Trophoblast cell (in vitro differentiated cells and primary cell): Measurements from ENCODE around the gene RRAS.
A peak's percentile ranks its signal among the peaks of the same experiment; 100 is the strongest.

Experiments
- DNase-seq, 2 donors: peaks; one replicate each; pipeline ENCODE4 v3.0.0-alpha.2; 2016
- H2AFZ ChIP-seq: 2 replicates; pipeline ENCODE4 v1.6.1; 2013; ENCODE audit warnings: low read length, moderate library complexity, mild to moderate bottlenecking; ENCODE audit not compliant: insufficient read depth, poor library complexity
- H2AK5ac ChIP-seq: 2 replicates; pipeline ENCODE4 v1.6.1; 2013; ENCODE audit warnings: mild to moderate bottlenecking, low read length
- H2BK120ac ChIP-seq: 2 replicates; pipeline ENCODE4 v1.6.1; 2013; ENCODE audit warnings: low read length, mild to moderate bottlenecking, moderate library complexity; ENCODE audit not compliant: insufficient read depth, poor library complexity
- H2BK12ac ChIP-seq: 2 replicates; pipeline ENCODE4 v1.6.1; 2013; ENCODE audit warnings: mild to moderate bottlenecking, low read length, moderate library complexity
- H2BK5ac ChIP-seq: 2 replicates; pipeline ENCODE4 v1.6.1; 2013; ENCODE audit warnings: low read length, low read depth, moderate library complexity, mild to moderate bottlenecking; ENCODE audit not compliant: poor library complexity
- H3K14ac ChIP-seq: 2 replicates; pipeline ENCODE4 v1.6.1; 2013; ENCODE audit warnings: mild to moderate bottlenecking, low read length
- H3K18ac ChIP-seq: 2 replicates; pipeline ENCODE4 v1.6.1; 2013; ENCODE audit warnings: mild to moderate bottlenecking, low read length
- H3K23ac ChIP-seq: 2 replicates; pipeline ENCODE4 v1.6.1; 2013; ENCODE audit warnings: low read length
- H3K27ac ChIP-seq: 2 replicates; pipeline ENCODE4 v1.5.1; 2013; ENCODE audit warnings: low read depth, mild to moderate bottlenecking, inconsistent platforms, low read length, moderate library complexity
- H3K27me3 ChIP-seq: 2 replicates; pipeline ENCODE4 v1.6.1; 2013; ENCODE audit warnings: inconsistent platforms, mild to moderate bottlenecking, low read length, moderate library complexity; ENCODE audit not compliant: insufficient read depth
- H3K36me3 ChIP-seq, 2 experiments: 1 replicate in 1 of 2; 2 replicates in 1 of 2; pipeline ENCODE4 v1.6.1; 2013; ENCODE audit warnings: low read length in 2 of 2, mild to moderate bottlenecking in 2 of 2, moderate library complexity in 1 of 2; ENCODE audit not compliant: insufficient read depth in 2 of 2, control insufficient read depth in 1 of 2
- H3K4ac ChIP-seq: 2 replicates; pipeline ENCODE4 v1.6.1; 2013; ENCODE audit warnings: low read depth, mild to moderate bottlenecking, low read length, moderate library complexity
- H3K4me1 ChIP-seq, 2 experiments: 1 replicate in 1 of 2; 2 replicates in 1 of 2; pipeline ENCODE4 v1.6.1; 2013; ENCODE audit warnings: low read length in 2 of 2, mild to moderate bottlenecking in 2 of 2, moderate library complexity in 1 of 2; ENCODE audit not compliant: insufficient read depth in 2 of 2, control insufficient read depth in 1 of 2
- H3K4me2 ChIP-seq: 2 replicates; pipeline ENCODE4 v1.6.1; 2013; ENCODE audit warnings: inconsistent platforms, mild to moderate bottlenecking, low read length, moderate library complexity
- H3K4me3 ChIP-seq: 2 replicates; pipeline ENCODE4 v1.5.1; 2013; ENCODE audit warnings: mild to moderate bottlenecking, low read depth, low read length, inconsistent platforms
- H3K79me1 ChIP-seq: one replicate; pipeline ENCODE4 v1.6.1; 2013; ENCODE audit warnings: low read length
- H3K79me2 ChIP-seq: 2 replicates; pipeline ENCODE4 v1.6.1; 2013; ENCODE audit warnings: low read length, mild to moderate bottlenecking; ENCODE audit not compliant: control insufficient read depth, insufficient read depth, poor library complexity
- H3K9ac ChIP-seq: 2 replicates; pipeline ENCODE4 v1.6.1; 2013; ENCODE audit warnings: mild to moderate bottlenecking, low read length
- H3K9me3 ChIP-seq: 2 replicates; pipeline ENCODE4 v1.6.1; 2013; ENCODE audit warnings: low read depth, mild to moderate bottlenecking, control low read depth, inconsistent platforms, low read length; ENCODE audit not compliant: insufficient read depth
- H4K12ac ChIP-seq: 2 replicates; pipeline ENCODE4 v1.6.1; 2013; ENCODE audit warnings: low read depth, mild to moderate bottlenecking, low read length, moderate library complexity
- H4K8ac ChIP-seq: 2 replicates; pipeline ENCODE4 v1.6.1; 2013; ENCODE audit warnings: low read depth, mild to moderate bottlenecking, low read length, moderate library complexity
- H4K91ac ChIP-seq: one replicate; pipeline ENCODE4 v1.6.1; 2013; ENCODE audit warnings: low read depth, mild to moderate bottlenecking, low read length, moderate library complexity
- WGBS: extraction: QIAGEN DNeasy Blood & Tissue Kit; methylation state at CpG from one replicate; pipeline ENCODE4 v1.1.7; 2013; ENCODE audit warnings: missing lambda C conversion rate; ENCODE audit not compliant: insufficient read length, insufficient coverage; ENCODE audit errors: extremely low coverage; 5-methylcytosine and 5-hydroxymethylcytosine counted together

The RRAS gene

DNA sequence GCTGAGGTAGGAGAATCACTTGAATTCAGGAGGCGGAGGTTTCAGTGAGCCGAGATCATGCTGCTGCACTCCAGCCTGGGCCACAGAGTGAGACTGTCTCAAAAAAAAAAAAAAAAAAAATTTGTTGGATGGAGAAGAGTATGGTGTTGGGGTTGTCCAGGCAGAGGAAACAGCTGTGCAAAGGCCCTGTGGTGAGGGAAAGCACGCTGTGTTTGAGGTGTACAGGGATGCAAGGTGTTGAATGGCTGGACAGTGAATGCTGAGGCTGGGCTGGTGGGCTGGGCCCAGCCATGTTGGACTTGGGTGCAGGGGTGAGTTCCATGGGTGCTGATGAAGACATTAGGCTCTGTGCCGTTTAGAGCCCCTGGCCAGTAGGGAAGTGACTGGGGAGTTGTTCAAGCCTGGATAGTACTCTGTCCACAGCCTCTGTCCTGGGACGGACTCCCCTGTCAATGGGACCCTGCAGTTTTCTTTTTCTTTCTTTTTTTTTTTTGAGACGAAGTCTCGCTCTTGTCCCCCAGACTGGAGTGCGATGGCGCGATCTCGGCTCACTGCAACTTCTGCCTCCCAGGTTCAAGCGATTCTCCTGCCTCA lies 30.3 kb downstream of the RRAS start:
- H3K9ac ChIP-seq, result no peak overlapping the region
- no peak overlapping the region for H4K91ac ChIP-seq
- no peak overlapping the region for H3K27ac ChIP-seq
- H3K4ac ChIP-seq, result peak overlapping the region; percentile 27
- no peak overlapping the region for H2AK5ac ChIP-seq
- H3K4me2 ChIP-seq, result no peak overlapping the region
- H3K27me3 ChIP-seq, result no peaks in the 10 kb centered on the region
- peaks cover 51 to 60% of the 10 kb centered on the region in 2 experiments for H3K36me3 ChIP-seq
- no peak overlapping the region for H2BK5ac ChIP-seq
- H2AFZ ChIP-seq, result no peak overlapping the region
- no peak overlapping the region for H2BK12ac ChIP-seq
- H4K12ac ChIP-seq, result no peak overlapping the region
- peaks cover 4% of the 10 kb centered on the region for H3K79me2 ChIP-seq
- DNase-seq, result no peak
- H3K23ac ChIP-seq, result no peak overlapping the region
- no CpG with 5 or more reads among the region's 12 CpGs for WGBS
- no peak overlapping the region for H4K8ac ChIP-seq
- peaks cover 2% of the 10 kb centered on the region for H3K9me3 ChIP-seq
- no peaks in the 10 kb centered on the region for H3K79me1 ChIP-seq
- no peak overlapping the region for H3K14ac ChIP-seq
- peaks cover 2 to 3% of the 10 kb centered on the region in 2 experiments for H3K4me1 ChIP-seq
- H3K18ac ChIP-seq, result peak overlapping the region; percentile 38
- H2BK120ac ChIP-seq, result no peak overlapping the region
- H3K4me3 ChIP-seq, result no peak overlapping the region

- Histone ChIP-seq H2AK5ac (no peak overlapping the region), H3K4me1 (no peaks in the 10 kb centered on the region), H4K91ac (no peak overlapping the region), H3K23ac (no peak overlapping the region), H3K4ac (no peak overlapping the region), H3K4me3 (no peak overlapping the region), H2BK5ac (no peak overlapping the region), H3K79me2 (peaks cover 4% of the 10 kb centered on the region), H3K27me3 (no peaks in the 10 kb centered on the region), H3K14ac (no peak overlapping the region), H3K79me1 (no peaks in the 10 kb centered on the region), H3K9ac (no peak overlapping the region), H4K12ac (no peak overlapping the region), H4K8ac (no peak overlapping the region), H3K4me2 (no peak overlapping the region), H3K27ac (no peak overlapping the region), H3K9me3 (no peaks in the 10 kb centered on the region), H2AFZ (no peak overlapping the region), H3K18ac (no peak overlapping the region), H2BK12ac (no peak overlapping the region), H2BK120ac (no peak overlapping the region), H3K36me3 (peaks cover 72 to 79% of the 10 kb centered on the region in 2 experiments)
- WGBS, result no CpG with 5 or more reads among the region's 7 CpGs
- no peak for DNase-seq
Observed at GRCh38 chr19:49605605-49606004, 34.3 kb downstream of the RRAS start.

GRCh38 chr19:49602806-49603205 lies 37.1 kb downstream of the RRAS start:
- Histone ChIP-seq H2AFZ (no peak overlapping the region), H2BK12ac (no peak overlapping the region), H3K4me3 (no peak overlapping the region), H4K12ac (no peak overlapping the region), H3K4me2 (no peak overlapping the region), H3K4ac (no peak overlapping the region), H3K9me3 (no peaks in the 10 kb centered on the region), H3K4me1 (no peaks in the 10 kb centered on the region), H3K36me3 (peaks cover 77 to 79% of the 10 kb centered on the region in 2 experiments), H3K23ac (no peak overlapping the region), H4K8ac (no peak overlapping the region), H3K18ac (no peak overlapping the region), H3K9ac (no peak overlapping the region), H2BK5ac (no peak overlapping the region), H2AK5ac (no peak overlapping the region), H2BK120ac (no peak overlapping the region), H3K27ac (no peak overlapping the region), H3K27me3 (no peaks in the 10 kb centered on the region), H3K79me1 (no peaks in the 10 kb centered on the region), H3K14ac (no peak overlapping the region), H3K79me2 (peaks cover 2% of the 10 kb centered on the region), H4K91ac (no peak overlapping the region)
- WGBS, result no CpG with 5 or more reads among the region's 2 CpGs
- no peak for DNase-seq

GRCh38 chr19:49601482-49602038 lies 38.4 kb downstream of the RRAS start:
- H4K12ac ChIP-seq, result no peak overlapping the region
- no peak overlapping the region for H2AFZ ChIP-seq
- no peak overlapping the region for H2AK5ac ChIP-seq
- H3K9ac ChIP-seq, result no peak overlapping the region
- peaks cover 81 to 83% of the 10 kb centered on the region in 2 experiments for H3K36me3 ChIP-seq
- no CpG with 5 or more reads among the region's 38 CpGs for WGBS
- H3K4ac ChIP-seq, result no peak overlapping the region
- DNase-seq, result no peak
- no peak overlapping the region for H3K18ac ChIP-seq
- no peak overlapping the region for H4K91ac ChIP-seq
- no peaks in the 10 kb centered on the region for H3K27me3 ChIP-seq
- no peak overlapping the region for H3K4me3 ChIP-seq
- no peak overlapping the region for H3K23ac ChIP-seq
- no peaks in the 10 kb centered on the region for H3K79me1 ChIP-seq
- H3K14ac ChIP-seq, result no peak overlapping the region
- no peak overlapping the region for H2BK5ac ChIP-seq
- H3K79me2 ChIP-seq, result peaks cover 2% of the 10 kb centered on the region
- H3K4me2 ChIP-seq, result no peak overlapping the region
- H2BK12ac ChIP-seq, result no peak overlapping the region
- H4K8ac ChIP-seq, result no peak overlapping the region
- no peak overlapping the region for H2BK120ac ChIP-seq
- no peaks in the 10 kb centered on the region for H3K9me3 ChIP-seq
- no peaks in the 10 kb centered on the region for H3K4me1 ChIP-seq
- H3K27ac ChIP-seq, result no peak overlapping the region
